Body of pancreas (tissue), 4 donors: ENCODE data around the gene ACTN1. TPM values are rescaled to one million over a fixed set of nuclear protein-coding genes. Genes with fewer than 3 reads are reported as not detected.

ENCODE experiments used
- ATAC-seq: fragments of 150-250 bp; one replicate; pipeline ENCODE4 v1.9.1; 2016
- DNase-seq, 4 donors: peaks; one replicate each; pipeline ENCODE4 v3.0.0-alpha.2; 2019
- H3K27ac ChIP-seq, 4 donors: fragments of 200-600 bp; sonication (generic); 1 replicate in 3 of 4; 2 replicates in 1 of 4; pipeline versions ENCODE4 v1.5.1 to v1.6.1; 2016 to 2019; ENCODE audit warnings: mild to moderate bottlenecking in 1 of 4, mixed read lengths in 1 of 4, moderate library complexity in 1 of 4
- H3K27me3 ChIP-seq, 2 donors: fragments of 200-600 bp; sonication (generic); one replicate each; pipeline ENCODE4 v1.6.0; 2016; ENCODE audit warnings: mild to moderate bottlenecking in 1 of 2
- H3K36me3 ChIP-seq, 2 donors: fragments of 200-600 bp; sonication (generic); replicated peaks in 1 of 2; 2 replicates each; pipeline ENCODE4 v1.5.1; 2016; ENCODE audit warnings: low read depth in 2 of 2; ENCODE audit not compliant: insufficient read depth in 1 of 2
- H3K4me1 ChIP-seq: fragments of 200-600 bp; sonication (generic); one replicate; pipeline ENCODE4 v1.6.0; 2016
- H3K4me3 ChIP-seq, 2 donors: fragments of 200-600 bp; sonication (generic); 1 replicate in 1 of 2; 2 replicates in 1 of 2; pipeline ENCODE4 v1.5.1; 2016 to 2019
- H3K9me3 ChIP-seq, 3 donors: fragments of 200-600 bp; sonication (generic); 1 replicate in 2 of 3; 2 replicates in 1 of 3; pipeline ENCODE4 v1.5.1; 2016
- CTCF ChIP-seq, 7 experiments: fragments of 450-650 bp in 4 of 7; fragments of 200-600 bp in 3 of 7; sonication (generic) in 3 of 7; IDR thresholded peaks; one replicate each; pipeline ENCODE4 v1.5.1; 2016 to 2019; ENCODE audit warnings: antibody characterized with exemption in 7 of 7
- POLR2A ChIP-seq, 3 donors: fragments of 450-650 bp; IDR thresholded peaks; one replicate each; pipeline ENCODE4 v1.6.1; 2016; ENCODE audit warnings: antibody characterized with exemption in 3 of 3, mild to moderate bottlenecking in 2 of 3
- WGBS, 2 donors: methylation state at CpG; one replicate each; pipeline ENCODE4 v1.1.5; 2017; 5-methylcytosine and 5-hydroxymethylcytosine counted together
- intact Hi-C: fragments of 100-400 bp; cut with DNase I; formaldehyde crosslinking; loops from one replicate; pipeline ENCODE4 v1.15.1; 2023
- total RNA-seq, 2 donors: library from RNA; depleted of rRNA; stranded (reverse); fragments of >200 nt; gene quantifications; one replicate each; pipeline ENCODE4 v1.1.0, GENCODE V29; 2016

The ACTN1 gene
- total RNA-seq, 2 donors from 2014 or later: 84.8 to 93.6 TPM

- TF ChIP-seq CTCF (IDR thresholded peaks at IDR 0.05) (no peak), POLR2A (IDR thresholded peaks at IDR 0.05) (no peak)
- Histone ChIP-seq H3K27ac (peak overlapping the region in 2 of 4 donors; percentile 0 to 16), H3K4me1 (peaks cover 65% of the 10 kb centered on the region), H3K27me3 (no peaks in the 10 kb centered on the region), H3K9me3 (no peaks in the 10 kb centered on the region), H3K36me3 (no peaks in the 10 kb centered on the region), H3K4me3 (no peak overlapping the region)
- intact Hi-C loops: no loop called here
- DNase-seq (no peak), ATAC-seq (no peak)
- WGBS, 2 donors: 57 to 66% methylated on average over 11 to 12 of the region's 12 CpGs
These were observed 26.4 kb downstream of the ACTN1 start for GRCh38 chr14:68952531-68953195.

DNA sequence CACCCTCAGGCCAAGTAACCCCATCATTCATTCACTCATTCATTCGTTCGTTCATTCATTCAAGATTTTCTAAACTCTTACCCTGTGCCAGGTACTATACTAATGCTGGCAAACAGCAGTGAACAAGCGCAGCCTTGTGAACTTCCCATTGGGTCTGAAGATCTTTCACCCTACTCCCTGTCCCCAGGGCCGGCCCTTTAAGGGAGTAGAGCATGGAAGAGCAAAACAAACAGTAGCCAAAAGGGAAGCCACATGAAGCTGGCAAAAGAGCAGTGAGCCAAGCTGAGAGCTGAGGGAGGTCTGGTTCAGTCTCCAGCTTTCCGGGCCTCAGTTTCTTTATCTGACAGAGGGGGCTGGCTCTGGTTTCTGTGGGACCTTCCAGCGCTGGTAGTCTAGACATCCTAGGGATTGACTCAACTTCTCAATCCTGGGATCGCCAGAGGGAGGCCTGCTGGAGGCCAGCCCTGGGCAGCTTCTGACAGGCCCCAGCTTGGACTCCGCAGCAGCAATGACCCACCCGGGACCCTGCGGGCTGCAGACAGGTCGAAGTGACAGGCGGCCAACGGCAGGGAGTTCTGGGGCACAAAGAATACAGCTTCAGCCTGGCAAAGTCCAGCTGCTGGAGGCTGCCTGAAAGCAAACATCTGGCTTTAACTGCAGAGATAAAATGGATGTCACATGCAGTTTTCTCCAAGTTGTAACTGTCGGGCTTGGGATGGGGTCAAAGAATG, 27.1 kb downstream of the ACTN1 start:
- Histone ChIP-seq H3K36me3 (no peaks in the 10 kb centered on the region), H3K27me3 (no peaks in the 10 kb centered on the region), H3K4me1 (peaks cover 65% of the 10 kb centered on the region), H3K27ac (peak overlapping the region in 2 of 4 donors; percentile 0 to 16), H3K9me3 (no peaks in the 10 kb centered on the region), H3K4me3 (no peak overlapping the region)
- 65 to 73% methylated on average over 5 to 14 of the region's 14 CpGs for WGBS, 2 donors
- ATAC-seq (no peak), DNase-seq (no peak)
- TF ChIP-seq CTCF (IDR thresholded peaks at IDR 0.05) (no peak), POLR2A (IDR thresholded peaks at IDR 0.05) (no peak)
- intact Hi-C loops: no loop called here

- H3K9me3 ChIP-seq: no peaks in the 10 kb centered on the region
- no peak overlapping the region for H3K4me3 ChIP-seq
- 64 to 73% methylated on average over 19 of the region's 19 CpGs for WGBS, 2 donors
- intact Hi-C loops: no loop called here
- peaks cover 64% of the 10 kb centered on the region for H3K4me1 ChIP-seq
- no peak for ATAC-seq
- DNase-seq: peak in 3 of 4 donors; percentile 59 to 78 (median 60)
- H3K27me3 ChIP-seq: no peaks in the 10 kb centered on the region
- no peaks in the 10 kb centered on the region for H3K36me3 ChIP-seq
- H3K27ac ChIP-seq: peak overlapping the region in 1 of 4 donors; percentile 51
- TF ChIP-seq CTCF (IDR thresholded peaks at IDR 0.05) (no peak), POLR2A (IDR thresholded peaks at IDR 0.05) (no peak)
These were observed 27.9 kb downstream of the ACTN1 start for GRCh38 chr14:68951035-68951797.

- DNase-seq: no peak
- WGBS, 2 donors: 81 to 85% methylated on average over 5 of the region's 5 CpGs
These were observed 29.0 kb downstream of the ACTN1 start for GRCh38 chr14:68950111-68950510.

More at GRCh38 chr14:68950111-68950510, 29.0 kb downstream of the ACTN1 start:
- Histone ChIP-seq H3K36me3 (no peaks in the 10 kb centered on the region), H3K4me3 (no peak overlapping the region), H3K27ac (no peak overlapping the region), H3K4me1 (peaks cover 64% of the 10 kb centered on the region), H3K9me3 (no peaks in the 10 kb centered on the region), H3K27me3 (no peaks in the 10 kb centered on the region)
- no peak for ATAC-seq
- intact Hi-C loops: no loop called here
- TF ChIP-seq CTCF (IDR thresholded peaks at IDR 0.05): no peak
- no peak for TF ChIP-seq POLR2A (IDR thresholded peaks at IDR 0.05)
